NCI-H2107 (cell line): ENCODE measurements around the gene VPS13D.

ENCODE experiments used
- DNase-seq: peaks from one replicate; lab custom pipeline; 2025; lab: John Stamatoyannopoulos, UW

The VPS13D gene

DNA sequence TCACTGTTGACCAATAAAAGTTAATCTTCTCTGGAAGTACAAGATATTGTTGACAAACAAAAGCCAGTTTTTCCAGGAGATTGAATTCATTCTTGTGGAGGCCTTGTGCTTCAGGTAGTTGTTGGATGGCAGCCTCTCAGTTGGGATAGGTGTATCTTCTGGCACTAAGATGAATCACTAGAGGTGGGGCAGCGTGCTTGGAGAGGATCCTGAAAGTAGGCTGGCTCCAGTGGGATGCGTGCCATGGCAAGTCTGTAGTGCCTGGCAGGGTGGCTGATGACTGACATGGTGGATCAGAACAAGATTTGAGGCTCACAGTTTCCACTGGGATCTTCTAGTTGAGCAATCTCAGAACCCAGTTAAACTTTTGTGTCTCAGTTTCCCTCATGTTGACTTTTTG, 2.4 kb downstream of the VPS13D start:
- DNase-seq, result no peak

DNA sequence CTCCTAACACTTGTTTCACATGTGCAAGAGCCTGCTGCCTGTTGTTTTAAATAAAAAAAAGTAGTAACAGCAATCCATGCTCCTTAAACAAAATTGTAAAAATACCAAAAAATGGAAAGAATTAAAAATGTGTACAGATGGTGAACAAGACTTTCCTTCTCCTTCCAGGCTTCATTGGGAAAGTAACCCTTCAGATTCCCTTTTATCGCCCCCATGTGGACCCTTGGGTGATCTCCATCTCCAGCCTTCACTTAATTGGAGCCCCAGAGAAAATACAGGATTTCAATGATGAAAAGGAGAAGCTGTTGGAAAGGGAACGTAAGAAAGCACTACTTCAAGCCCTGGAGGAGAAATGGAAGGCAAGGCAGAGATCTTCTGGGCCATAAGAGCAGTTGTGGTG, 14.2 kb downstream of the VPS13D start:
- no peak for DNase-seq

DNA sequence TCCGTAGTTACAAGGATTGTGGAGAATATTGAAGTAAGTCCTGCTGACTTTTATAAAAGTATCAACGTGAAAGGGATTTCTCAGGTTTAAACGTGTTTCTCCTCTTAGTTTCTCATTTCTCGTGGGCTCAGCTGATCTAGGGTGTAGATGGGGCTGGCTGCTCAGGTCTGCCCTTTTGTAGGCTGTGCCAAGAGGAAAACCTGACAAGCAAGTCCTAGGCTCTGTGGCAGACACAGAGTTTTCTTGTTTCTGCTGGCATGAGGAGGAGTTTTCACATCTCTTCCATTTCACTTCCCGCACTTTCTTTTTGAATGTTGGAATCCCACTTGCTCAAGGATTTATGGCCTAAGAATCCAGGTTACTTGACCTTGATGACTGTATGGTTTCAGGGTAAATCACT, 14.8 kb downstream of the VPS13D start:
- no peak for DNase-seq

DNA sequence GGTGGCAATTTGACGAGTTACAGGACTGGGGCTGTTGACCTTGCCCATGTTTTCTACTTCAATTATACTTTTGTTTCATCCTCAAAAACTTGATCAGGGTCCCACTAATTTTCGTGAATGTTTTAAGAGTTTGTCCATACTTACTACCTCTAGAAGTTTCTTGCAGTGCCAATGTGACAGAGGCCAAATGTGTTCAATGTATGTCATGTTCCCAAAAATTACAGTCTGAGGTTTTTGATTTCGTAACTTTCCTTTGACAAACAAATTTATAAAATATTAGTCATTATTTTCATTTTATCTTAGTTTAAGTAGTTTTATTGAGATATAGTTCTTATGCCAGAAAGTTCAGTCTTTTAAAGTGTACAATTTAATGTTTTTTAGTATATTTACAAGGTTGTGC, 15.3 kb downstream of the VPS13D start:
- DNase-seq, result no peak

DNA sequence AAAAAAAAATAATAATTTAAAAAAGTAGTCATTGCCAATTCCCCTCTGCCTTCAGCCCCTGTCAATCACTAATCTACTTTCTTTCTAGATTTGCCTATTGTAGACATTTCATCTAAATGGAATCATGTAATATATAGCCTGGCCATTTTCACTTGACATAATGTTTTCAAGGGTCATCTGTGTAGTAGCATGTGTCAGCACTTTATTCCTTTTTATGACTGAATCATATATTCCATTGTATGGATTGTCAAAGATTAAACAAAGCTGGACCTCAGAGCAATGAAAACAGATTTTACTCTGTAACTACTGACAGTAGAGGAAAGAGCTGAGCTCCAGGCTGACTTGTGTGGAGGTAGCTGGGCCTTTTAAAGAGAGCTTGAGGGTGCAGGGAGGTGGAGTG, 15.9 kb downstream of the VPS13D start:
- DNase-seq, result no peak

DNA sequence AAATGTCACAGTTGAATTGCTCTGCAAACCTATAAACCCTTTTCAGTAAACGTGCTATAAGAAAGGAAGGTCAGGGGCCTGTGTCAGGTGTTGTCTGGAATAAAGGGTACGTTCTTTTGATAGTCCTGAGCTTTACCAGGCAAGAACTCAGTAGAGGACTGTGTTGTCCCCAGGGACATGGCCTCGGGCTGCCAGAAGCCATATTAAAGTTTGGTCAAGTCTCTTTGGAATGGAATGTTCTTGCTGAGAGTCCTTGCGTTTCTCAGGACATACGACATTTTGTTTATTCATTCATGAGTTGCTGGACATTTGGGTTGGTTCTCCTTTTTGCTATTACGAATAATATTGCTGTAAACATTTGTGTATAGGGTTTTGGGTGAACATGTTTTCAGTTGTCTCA, 16.8 kb downstream of the VPS13D start:
- DNase-seq, result no peak

DNA sequence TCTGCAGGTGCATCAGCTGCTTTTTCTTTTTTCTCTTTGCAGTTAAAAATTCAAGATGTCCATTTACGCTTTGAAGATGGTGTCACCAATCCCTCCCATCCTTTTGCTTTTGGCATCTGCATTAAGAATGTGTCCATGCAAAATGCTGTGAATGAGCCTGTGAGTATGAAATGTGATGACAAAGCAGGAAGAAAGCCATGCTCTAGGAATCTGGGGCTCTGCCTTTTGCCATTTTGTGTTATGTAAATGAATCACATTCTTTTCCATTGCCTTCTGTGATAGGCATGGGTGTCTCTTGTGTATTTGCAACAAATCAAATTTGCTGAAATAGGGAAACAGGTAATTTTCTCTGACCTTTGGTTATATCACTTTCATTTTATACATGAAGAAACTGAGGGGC, 19.4 kb downstream of the VPS13D start:
- no peak for DNase-seq

DNA sequence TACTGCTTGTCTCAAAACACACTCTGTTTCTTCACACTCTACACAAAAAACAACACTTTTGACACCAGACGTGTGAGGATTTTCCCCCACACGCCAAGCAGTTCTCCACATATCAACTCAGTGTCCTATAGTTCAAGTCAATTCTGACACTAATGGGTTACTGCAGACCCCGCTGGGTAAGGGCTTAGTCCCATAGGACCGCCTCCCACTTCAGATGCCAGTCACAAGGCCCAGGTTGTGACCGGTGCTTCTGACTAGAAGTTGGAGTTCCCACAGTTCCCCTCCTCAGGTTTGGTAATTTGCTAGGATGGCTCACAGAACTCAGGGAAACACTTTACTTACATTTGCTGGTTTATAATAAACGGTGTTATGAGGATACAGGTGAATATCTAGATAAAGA, 19.9 kb downstream of the VPS13D start:
- no peak for DNase-seq

DNA sequence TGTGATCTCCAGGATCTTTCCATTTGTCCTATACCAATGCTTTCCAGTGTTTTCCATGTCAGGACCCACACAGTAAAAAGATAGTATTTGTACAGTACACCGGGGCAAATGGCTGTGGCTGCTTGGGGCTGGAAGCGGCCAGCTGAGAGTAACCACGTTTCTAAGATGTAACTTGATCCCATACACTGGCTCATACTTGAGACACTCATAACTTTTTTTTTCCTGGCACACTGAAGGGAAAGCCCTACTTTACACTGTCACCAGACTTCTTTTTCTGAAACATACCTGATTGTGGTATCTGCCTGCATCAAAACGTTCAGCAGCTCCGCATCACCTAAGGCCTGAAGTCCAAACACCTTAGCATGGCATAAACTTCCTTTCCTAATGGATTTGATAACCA, 21.6 kb downstream of the VPS13D start:
- DNase-seq, result no peak

DNA sequence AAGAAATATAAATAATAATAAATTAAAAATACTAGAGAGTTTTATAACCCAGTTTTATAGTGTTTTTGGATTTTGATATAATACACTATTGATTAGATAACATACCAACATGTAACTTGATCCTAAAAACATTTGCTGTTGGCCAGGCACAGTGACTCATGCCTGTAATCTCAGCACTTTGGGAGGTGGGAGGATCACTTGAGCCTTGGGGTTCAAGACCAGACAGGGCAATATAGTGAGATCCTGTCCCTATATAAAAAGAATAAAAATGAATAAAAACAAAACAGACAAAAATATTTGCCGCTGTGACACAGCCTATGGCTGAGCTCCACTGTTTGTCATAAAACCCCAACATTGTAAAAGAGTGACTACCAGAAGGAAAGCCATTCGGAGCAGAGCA, 26.1 kb downstream of the VPS13D start:
- DNase-seq, result no peak

DNA sequence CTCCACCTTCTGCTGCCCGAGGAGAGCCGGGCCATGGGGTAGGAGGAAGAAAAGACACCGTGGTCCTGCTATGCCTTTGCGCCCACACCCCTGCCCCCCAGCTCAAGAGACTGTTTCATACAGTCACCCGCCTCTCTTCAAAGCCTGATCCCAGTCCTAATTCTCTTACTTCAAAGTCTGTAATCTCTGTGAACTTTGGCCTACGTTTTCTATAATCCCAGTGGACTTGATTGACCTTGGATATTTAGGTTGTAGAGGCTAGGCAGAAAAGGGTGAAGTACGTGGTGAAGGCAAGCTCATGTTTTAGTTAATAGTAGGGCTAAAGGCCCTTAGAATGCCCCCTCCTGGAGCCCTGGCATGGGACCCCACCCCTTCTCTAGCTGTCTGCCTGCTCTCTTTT, 28.4 kb downstream of the VPS13D start:
- no peak for DNase-seq

DNA sequence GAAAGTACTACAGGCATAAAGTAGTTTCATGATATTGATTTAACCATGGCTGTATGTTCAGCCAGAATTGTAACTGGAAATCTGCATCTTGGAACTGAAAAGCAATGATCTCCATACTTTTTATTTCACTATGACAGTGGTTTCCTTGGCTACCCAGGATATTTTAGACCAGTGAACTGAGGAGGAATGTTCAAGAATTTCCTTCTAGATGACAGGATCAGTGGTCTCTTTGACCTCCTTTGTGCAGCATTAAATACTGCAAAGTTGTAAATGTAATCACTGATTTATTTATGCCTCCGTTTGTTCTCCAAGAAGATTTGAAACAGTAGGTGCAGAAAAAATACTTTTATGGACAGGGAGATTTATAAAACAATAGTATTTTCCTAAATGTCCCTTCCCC, 39.5 kb downstream of the VPS13D start:
- no peak for DNase-seq

DNA sequence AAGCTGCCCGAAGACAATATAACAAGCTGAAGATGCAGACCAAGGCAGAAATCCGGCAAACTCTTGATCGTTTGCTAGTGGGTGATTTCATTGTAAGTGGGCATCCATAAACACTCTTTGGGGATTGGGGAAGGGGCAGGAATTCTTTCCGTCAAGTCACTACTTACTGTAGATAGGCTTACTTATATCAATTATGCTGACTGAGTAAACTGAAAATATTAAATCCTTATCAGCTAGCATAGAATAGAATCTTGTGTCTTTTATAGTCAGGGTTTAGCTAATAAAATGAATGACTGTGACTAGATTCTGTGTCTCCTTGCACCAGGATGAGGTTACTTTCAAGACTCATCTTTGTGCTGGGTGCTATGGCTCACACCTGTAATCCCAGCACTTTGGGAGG, 41.2 kb downstream of the VPS13D start:
- no peak for DNase-seq

DNA sequence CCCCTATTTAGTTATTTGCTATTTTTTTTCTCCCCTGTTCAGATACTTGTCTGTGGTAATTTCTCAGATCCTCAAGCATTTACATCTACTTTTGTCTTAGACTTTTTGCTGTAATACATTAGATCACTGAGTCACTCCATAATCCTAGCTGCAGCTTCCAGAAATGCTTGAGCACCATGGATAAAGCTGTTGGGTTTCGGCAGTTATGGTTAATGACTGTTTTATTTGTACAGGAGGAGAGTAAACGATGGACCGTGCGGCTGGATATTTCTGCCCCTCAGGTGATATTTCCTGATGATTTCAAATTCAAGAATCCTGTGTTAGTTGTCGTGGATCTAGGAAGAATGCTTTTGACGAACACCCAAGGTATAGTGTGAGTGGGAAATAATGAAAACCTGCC, 42.9 kb downstream of the VPS13D start:
- DNase-seq, result no peak

DNA sequence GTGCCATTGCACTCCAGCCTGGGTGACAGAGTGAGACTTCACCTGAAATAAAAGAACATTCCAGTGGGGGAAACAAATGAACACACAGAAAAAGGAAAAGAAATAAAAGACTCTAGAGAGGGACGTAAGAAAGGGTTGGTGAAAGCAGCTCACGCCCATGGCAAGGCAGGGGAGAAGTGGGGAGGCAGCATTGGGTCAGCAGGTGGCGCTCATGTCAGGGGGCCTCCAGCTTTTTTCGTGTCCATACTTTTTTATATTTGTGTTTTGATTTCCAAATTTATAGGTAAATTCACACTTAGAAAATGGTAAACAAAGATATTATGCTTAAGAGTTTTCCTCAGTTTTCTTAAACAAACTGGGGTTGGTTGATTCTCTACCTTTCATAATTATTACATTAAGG, 45.5 kb downstream of the VPS13D start:
- DNase-seq, result no peak

DNA sequence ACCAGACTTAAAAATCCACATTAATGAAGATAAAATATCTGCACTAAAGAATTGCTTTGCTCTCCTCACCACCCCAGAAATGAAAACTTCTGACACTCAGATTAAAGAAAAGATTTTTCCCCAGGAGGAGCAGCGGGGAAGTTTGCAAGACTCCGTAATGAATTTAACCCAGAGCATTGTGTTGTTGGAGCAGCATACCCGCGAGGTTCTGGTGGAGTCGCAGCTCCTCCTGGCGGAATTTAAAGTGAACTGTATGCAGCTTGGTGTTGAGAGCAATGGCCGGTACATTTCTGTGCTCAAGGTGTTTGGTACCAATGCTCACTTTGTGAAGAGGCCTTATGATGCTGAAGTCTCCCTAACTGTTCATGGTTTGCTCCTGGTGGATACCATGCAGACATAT, 46.4 kb downstream of the VPS13D start:
- no peak for DNase-seq

DNA sequence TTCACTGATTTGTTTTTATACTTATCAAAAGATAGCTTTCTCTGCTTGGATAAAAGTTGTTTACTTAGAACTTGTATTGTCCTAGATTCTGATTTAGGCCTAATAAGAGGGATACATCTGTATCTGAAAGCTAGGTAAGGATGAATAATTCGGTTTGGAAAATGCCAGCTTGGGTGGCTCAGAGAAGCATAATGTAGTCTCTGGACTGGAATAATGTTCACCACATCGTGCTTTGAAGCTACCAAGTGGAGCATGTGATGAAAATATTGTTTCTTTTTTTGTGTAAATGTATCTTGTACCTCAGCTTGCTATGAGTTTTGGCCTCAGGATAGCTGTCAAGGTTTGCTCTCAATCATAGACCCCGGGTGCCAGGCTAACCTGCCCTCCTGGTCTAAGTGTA, 49.2 kb downstream of the VPS13D start:
- no peak for DNase-seq

DNA sequence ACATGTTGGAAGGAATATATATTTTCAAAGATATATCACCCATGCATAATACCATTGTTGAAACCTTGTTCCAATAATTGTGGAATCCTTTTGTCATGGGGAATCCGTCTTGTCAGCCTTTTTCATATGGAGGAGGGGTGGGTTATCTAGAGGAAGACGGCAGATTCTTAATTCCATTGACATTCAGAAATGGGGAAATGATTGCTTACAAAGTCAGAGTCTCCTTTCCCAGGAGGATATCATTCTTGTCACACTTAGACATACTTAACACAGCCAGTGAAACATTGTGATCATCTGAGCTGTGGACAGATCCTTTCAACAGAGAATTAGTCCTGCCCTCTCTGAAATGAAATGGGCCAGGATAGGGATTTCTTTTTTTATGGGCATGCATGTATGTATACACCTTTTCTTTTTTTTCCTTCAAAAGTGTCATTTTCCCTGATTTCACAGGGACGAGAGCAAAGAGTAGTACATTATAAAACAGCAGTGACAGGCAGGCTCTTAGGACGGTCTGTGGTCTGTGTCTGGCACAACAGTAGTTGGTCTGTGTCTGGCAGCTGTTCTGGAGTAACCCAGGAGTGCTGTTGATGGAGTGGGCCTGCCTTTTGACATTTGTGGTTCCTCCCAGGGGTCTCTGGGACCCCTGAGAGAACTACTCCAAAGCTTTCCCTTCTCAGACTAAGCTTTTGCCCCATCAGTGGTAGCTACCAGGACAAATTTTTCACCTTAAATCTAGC, 50.1 kb downstream of the VPS13D start:
- no peak for DNase-seq

DNA sequence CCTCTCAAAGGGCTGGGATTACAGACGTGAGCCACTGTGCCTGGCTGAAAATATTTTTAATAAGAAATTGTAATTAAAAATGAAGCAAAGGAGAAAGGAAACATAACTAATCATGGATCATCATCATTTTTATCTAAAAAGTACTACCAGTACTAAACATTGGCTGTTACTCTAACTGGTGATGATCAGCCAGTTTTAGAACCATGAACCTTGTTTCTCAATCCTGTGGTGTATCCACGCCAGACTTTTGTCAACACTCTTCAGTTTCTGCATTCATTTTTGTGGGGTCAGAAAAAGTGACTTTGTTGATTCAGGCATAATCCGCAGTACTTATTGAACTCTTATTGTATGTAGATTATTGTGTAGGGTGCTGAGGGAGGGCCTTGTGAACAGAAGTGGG, 52.3 kb downstream of the VPS13D start:
- no peak for DNase-seq

DNA sequence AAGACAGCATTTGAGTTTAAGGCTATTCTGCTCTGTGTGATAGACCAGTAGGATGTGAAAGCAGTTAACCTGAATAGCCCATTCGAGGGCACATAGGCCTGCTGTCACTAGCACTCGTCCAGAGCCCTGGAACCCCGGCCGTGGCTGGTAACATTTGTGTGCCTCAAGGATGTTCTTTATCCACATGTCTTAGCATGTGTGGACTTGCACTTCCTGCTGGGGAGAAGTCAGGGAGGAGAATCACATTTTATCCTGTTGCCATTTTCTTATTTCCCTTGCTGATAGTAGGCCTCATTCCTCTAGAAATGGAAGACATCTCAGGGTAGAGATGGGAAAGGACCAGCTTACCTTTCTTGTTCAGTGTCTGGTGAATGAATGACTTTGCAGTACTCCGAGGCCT, 54.7 kb downstream of the VPS13D start:
- DNase-seq, result no peak

DNA sequence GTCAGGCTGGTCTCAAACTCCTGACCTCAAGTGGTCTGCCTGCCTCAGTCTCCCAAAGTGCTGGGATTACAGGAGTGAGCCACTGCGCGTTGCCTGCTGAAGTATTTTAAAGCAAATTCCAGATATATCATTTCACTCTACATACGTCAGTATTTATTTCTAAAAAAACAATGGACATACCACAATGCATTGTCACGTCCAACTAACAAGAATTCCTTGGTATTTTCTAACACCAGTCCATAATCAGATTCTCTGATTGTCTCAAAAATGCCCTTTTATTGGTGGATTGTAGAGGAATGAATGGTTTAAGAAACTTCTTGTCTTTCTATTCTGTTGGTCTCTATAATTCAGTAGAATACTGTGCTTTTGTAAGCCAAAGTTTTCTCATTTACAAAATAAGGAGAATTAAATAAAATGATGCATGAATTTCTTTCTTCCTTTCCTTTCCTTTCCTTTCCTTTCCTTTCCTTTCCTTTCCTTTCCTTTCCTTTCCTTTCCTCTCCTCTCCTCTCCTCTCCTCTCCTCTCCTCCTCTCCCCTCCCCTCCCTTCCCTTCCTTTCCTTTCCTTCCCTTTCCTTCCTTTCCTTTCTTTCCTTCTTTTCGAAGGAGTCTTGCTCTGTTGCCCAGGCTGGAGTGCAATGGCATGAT, 55.8 kb downstream of the VPS13D start:
- no peak for DNase-seq

DNA sequence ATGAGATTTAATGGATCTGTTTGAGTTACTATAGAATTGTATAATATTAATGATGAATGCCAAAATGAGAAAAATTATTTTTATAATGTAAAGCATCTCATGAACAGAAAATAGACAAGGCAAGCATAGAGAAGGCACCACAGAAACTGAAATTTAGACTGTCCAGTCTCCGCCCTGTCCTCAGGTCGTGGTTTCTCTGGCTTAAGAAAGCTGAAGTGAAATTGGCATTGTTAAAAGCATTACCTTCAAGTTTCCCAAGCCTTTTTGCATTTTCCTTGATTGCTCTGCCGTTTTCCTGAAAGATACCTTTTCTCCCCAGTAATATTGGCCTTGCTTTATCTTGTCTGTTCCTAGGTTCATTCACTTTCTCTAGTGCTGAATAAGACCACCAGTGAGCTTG, 58.0 kb downstream of the VPS13D start:
- DNase-seq, result no peak

DNA sequence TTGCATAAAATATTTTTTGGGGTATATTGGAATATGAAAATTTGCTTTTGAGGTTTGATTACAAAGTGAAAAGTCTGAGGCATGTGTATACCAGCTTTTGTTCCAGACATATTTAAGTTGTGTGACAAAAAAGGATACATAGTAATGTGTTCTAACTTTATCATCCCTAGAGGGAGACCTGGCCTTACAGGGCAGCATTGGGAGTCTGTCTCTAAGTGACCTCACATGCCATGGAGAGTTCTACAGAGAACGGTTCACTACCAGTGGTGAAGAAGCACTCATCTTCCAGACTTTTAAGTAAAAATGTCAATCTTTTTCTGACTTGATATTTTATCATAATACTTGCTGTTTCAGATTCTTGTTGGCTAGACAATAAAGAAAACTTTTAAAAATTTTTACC, 61.0 kb downstream of the VPS13D start:
- no peak for DNase-seq

DNA sequence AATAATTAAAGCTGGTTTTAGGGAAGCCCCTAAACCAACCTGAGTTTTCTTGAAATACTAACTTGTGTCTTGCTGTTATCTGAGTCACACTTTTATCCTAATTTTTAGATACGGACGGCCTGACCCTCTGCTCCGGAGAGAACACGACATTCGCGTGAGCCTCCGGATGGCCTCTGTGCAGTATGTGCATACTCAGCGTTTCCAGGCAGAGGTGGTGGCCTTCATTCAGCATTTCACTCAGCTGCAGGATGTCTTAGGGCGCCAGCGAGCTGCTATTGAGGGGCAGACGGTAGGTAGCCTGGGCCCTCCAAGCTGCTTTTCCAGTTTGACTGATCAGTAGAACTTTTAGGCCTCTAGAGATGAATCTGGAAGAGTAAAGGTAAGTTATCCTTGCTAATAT, 63.6 kb downstream of the VPS13D start:
- no peak for DNase-seq
